HG02798 (cell line): ENCODE measurements around the gene PCDHAC2.

Experiments used
- ATAC-seq: cut with Tn5 transposase; IDR thresholded peaks from one replicate; pipeline ENCODE4 v1.9.1; 2021; ENCODE audit warnings: mild to moderate bottlenecking; ENCODE audit not compliant: unreplicated experiment, poor library complexity

The PCDHAC2 gene

DNA sequence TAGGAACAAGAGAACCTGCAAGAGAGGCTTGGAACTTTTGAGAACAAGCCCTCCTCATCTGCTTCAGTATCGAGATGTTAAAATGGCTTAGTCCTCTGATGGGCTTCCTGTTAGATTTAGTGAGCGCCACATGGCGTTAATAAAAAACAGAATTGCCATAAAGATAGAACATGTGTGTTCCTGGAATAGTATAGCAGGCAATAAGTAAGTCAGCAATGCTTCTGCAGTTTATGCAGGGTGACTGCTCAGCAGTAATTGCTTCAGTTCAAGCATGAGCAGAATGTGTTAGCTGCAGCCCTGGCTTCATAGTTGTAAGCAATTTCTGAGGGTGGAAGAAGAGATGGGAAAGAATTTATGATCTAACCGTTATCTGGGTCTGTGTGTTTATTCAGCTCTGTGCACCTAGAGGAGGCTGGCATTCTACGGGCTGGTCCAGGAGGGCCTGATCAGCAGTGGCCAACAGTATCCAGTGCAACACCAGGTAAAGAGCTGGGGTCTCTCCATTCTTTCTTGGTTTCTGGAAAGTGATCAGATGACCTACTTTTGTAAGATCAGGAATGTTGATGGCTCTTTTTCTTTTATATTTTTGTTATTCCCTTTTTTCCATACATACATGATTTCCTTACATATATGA, 15.9 kb downstream of the PCDHAC2 start:
- ATAC-seq: no peak

DNA sequence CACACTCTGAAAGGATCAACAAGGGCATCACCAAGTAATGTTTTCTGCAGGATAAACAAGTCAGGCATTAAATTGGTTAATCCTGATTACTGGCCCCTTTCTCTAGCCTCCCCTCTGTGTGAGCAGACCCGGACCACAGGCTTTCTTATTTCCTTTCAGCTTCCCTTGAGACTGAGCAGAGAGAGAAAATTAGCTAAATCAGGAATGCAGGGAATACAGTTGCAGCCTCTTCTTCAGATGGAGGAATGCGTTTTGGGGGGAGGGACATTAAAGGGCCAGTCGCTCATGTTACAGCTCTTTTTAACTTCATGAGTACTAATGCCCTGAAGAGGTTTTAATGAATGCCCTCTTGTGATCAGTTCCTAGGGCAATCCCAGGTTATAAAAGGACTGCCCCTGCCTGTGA, 19.8 kb downstream of the PCDHAC2 start:
- ATAC-seq: no peak

DNA sequence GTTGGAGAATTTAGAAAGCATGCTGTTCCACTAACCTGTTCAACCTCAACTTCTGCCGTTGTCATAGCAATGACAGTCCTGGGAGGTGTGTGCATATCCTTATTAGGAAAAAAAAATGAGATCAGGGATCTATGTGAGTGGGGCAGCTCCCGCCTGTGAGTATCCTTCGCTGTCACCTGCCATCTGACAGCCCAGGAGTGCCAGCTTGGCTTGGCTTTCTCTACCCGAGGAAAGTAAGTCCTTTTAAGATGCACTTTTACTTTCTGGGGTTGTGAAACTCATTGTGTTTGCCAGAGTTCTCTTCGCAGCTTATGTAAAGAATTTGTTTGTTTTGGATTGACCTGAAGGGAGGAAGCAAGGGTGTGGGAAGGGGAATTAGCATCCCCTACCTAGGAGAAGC, 21.8 kb downstream of the PCDHAC2 start:
- no peak for ATAC-seq

DNA sequence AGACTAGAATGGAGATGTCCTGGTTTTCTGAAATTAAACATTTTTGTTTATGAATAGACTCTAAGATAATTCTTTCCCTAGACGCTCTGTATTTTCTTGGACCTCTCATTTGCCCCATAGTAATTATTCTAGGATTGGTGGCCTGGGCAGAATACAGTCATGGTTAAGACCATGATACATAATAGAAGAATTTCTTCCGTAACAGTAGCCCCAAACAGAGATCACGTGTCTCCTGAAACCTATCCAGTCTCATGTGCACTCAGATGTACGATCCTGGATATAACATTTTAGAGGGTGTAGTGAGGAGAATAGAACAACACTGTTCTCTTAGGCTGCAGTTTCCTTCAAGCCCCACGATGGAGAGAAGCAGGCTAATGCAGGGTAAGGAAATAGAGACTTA, 22.3 kb downstream of the PCDHAC2 start:
- ATAC-seq: no peak

DNA sequence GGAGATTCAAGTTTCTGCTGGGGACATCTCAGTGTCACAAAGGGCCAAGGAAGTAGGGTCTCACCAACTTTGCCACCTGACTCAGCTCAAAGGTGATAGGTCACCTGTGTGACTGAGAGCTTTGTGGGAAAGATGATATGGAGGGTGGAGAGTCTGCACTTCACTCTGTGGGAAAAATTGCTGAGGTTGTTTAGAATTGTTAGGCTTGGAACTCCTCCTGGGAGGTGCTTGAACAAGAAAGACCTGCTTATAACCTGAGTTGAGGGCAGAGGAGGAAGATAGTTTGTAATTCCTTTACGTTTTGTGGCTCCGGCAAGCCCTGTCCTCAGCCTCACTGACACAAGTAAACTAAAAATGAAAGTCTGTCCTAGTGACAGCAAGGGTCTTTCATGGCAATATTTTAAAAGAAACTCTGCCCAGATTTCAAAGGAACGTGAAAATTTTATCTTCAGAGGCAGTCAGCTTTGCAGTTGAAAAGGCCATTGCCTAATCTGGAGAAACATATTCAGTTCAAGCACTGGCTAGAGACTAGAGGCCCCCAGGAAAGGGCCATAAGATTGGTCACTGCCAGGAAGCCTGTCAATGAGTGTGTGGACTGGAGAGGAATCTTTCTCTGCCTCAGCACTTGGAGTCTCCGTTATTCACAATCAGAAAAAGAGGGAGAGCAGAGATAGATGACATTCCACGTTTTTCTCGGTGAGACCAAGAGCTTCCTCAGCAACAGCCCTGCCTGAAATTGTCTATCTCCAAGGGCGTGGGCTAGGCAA, 23.2 kb downstream of the PCDHAC2 start:
- no peak for ATAC-seq

DNA sequence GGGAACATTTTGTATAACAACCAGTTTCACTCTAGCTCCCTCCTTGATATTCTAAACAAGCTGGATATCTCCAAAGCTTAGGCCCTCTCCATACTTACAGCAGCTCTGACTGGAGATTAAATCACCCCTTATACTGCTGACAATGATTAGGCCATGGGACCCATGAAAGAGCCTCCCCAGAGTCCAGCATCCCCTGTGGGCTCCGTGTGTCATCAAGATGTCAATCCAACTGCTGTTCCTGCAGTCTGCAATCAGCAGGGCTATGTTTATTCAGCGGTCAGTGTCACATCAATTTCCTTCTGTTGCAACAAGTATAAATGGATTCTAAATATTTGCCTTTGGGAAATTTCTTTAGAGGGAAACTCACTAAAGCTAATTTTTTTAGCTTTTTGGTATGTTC, 26.6 kb downstream of the PCDHAC2 start:
- no peak for ATAC-seq

DNA sequence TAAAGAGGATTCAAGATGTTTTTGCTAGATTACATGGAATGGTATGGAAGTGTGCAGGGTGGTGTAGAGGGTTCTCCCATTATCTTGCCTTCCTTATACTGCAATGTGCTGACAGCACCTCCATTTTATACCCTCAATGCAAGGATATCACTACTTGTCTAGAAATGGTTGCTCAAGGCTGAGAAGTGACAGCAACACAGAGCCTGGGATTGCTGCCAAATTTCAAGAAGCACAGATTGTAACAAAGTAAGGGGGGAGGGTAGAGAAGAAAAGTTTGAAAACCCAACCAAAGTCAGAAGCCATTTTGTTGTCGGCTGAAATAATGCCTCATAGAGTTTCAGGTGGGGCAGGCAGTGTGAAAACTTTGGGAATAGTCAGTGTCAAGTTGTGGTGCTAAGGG, 29.8 kb downstream of the PCDHAC2 start:
- no peak for ATAC-seq

DNA sequence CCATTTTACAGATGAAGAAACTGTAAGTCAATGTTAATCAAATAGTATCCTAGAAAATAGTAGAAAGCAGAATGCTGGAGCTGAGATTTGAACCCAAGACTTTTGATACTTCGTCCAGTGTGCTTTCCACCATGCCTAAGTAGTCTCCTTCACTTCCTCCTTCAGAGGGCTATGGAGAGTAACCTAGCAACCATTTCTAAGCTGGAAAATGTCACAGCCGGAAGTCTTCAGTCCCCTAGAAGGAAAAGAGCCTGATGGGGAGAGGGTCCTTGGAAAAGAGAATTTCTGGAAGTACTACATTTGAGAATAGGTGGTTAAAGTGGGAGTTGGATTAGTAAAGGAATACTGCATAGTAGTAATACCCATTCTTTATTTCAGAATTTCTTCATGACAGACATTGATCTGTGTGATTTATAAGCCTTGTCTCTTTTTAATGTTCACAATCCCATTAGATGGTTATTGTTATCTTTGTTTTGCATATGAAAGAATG, 32.7 kb downstream of the PCDHAC2 start:
- no peak for ATAC-seq

DNA sequence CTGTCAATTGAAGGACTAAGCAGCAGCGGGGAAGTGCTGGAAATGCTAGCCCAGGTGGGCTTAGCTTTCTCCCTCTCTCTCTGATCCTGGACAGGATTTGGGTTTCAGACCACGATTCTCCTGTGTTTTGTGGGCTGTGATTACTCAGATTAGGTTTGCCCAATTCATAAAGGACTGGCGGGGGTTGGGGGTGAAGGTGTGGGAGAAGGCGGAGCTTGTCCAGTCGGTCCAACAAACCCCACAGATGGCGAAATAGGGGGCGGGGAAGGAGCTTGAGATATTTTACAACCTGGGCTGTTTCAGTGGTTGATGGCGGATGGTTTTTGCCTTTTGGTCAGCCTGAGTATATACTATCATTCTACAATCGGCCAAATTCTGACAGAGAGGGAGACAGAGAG, 35.2 kb downstream of the PCDHAC2 start:
- no peak for ATAC-seq

DNA sequence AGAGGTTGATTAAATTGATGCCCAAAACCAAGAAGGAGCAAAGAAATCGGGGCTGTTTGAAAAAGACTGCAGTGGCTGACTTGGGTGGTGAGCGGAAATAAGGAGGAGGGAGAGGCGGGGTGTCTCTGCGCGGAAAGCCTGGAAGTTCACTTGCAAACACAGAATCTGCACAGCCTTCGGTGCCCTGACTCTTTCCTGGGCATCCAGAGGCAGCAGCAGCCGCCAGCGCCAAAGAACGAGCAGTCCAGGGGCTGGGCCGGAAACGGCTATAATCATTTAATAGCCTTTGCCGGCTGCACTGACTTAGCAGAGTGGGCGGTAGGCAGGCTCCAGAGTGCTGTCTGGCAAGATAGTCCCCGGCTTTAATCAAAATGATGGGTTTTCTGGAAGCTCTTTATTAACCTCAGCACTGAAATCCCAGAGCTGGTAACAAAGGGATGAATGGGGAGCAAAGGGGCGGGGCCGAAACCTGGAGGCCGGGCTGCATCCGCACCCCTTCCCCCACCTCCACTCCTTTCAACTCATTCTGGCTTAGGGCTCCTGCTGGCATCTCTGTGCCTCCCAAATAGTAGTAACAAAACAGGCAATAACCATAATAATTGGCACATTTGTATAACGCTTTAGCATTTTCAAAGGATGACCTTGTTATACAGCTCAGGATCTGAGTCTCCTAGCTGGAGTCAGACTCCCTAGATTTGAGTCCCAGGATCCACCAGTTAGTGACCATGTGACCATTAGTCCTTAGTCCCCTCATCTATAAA, 35.7 kb downstream of the PCDHAC2 start:
- no peak for ATAC-seq

DNA sequence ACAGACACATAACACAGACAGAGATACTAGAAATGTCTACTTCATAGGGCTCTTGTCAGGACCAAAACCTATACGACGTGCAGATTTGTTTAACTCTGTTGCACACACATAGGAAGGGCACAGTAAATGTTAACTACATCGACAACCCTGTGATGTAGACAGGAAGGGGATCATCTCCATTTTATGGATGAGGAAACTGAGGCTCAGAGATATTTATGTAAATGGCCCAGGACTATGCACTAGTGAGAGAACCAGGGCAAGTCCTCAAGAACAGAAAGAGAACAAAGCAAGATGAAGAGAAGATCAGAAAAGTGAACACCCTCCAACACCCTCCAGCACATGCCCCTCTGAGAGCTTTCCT, 36.3 kb downstream of the PCDHAC2 start:
- no peak for ATAC-seq

DNA sequence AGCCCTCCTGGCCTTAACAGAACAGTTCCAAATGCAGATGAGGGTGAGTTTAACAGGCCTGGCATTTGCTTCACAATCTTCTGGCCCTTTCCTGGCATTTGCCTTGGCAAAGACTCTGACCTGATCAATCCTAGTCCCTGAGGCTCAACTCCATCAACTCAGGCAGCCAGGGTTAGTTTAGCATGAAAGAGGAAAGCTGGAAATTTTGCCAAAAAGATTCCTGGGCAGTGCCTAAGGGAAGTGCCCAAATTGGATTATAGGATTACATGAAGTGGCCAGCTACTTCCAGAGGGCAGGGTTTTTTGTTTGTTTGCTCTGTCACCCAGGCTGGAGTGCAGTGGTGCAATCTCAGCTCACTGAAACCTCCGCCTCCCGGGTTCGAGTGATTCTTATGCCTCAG, 36.8 kb downstream of the PCDHAC2 start:
- ATAC-seq: no peak

DNA sequence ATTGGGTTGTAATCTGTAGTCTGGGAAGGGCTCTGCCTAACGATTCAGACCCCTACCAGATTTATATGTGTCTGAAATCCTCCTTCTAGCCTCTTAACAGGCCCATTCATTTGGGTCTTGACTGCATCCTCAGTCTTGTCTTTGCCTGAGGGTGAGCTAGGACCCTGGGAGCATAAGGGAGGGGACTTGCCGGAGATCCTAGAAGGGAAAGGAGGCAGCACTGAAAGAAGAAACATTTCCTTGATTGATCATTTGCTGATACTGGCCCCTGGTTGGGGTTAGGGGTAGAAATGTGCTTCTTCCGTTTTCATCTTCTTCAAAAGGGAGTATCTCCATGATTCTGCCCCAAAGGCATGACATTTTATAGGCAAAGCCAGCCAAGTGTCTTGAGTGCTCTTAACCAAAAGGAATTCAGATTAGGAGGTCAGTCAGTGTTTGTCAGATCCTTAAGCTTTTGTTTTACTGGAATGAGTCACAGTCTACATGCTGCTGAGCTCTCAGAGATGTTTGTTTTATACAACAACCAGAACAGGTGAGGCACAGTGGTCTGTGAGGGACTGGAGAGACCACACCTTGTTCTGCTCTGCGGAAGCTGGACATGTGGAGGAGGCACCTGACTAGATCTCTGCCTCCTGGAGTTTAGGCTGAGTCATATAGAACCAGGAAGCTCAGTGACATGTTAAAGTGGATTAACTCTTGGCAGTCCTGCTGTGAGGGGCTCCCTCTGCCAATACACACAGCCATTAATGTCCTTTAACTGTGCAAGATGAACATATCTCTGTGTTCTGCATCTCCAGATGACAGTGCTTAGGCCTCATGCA, 37.7 kb downstream of the PCDHAC2 start:
- no peak for ATAC-seq

DNA sequence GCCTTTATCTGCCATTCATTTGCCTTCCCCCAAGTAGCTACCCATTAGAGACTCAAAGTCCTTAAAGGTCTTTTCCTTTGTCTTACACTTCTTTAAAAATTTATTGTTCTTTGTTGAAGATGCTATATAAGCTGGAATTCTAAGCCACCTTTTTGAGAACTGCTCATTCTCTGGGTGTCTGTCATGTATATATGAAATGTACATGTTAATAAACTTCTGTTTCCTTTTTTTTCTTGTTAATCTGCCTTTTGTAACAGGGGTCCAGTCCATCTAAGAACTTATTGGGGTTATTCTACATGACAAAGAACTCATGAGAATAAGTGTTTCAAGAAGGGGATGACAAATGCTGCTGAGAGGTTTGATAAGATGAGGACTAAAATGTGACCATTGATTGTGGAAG, 41.5 kb downstream of the PCDHAC2 start:
- ATAC-seq: no peak

DNA sequence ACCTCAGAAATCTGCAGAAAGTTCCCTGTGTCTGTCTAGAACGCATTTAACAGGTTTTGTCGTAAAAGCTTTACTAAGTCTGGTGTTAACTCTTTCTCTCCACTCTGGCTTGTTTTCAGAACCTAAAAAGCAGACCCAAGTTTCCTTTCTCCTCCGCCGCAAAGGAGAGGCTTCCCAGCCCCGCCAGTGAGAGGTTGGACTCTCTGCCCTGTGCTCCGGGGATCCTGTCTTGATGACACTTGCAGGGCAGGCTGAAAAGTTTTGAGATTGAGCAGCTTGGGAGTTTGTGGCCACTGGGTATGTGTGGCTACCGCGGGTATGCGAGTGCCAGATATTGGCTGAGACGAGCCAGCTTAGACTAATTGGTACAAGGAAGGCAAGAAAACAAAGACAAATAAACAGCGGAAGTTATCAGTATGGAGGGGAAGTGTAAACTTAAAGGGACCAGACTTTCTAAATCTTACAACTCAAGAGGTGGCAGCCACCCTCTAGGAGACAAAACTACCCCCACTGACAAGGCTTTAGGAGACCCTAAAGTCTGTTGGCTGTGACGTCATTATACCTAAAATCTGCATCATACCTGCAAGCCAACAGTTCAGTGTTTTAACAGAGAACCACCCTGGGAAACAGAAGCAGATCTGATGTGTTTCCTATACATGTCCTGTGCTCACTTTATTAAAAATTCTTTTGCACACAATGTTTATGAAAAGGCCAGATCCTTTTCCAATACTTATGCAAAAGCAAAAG, 43.9 kb downstream of the PCDHAC2 start:
- no peak for ATAC-seq

DNA sequence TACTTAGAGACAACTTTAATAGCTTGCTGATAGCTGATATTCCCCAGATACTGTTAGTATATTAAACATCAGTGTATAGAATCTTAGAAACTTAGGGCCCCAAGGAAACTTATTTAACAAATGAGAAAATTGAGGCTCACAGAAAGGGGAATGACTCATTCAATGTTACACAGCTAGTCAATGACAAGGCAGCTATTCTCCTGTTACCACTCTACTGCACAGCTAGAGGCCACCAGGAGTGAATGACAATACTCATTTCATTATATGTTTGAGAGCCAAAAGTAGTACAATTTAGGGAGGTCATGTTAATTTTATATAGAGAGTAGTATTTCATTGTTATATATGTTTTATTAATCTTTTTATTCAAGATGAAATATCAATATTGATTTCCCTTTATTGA, 51.7 kb downstream of the PCDHAC2 start:
- no peak for ATAC-seq
